H9 (cell line): ENCODE measurements around the gene FLT1. TPM values are rescaled to one million over a fixed set of nuclear protein-coding genes. Genes with fewer than 3 reads are reported as not detected.

Experiments
- DNase-seq: peaks from one replicate; pipeline ENCODE4 v3.0.0-alpha.2; 2017
- H2AFZ ChIP-seq: one replicate; pipeline ENCODE4 v1.6.1; 2013; ENCODE audit warnings: mild to moderate bottlenecking, low read length, control low read depth, moderate library complexity
- H2AK5ac ChIP-seq: 2 replicates; pipeline ENCODE4 v1.6.1; 2013; ENCODE audit warnings: low read length, control low read depth, mixed read lengths; ENCODE audit not compliant: insufficient read length
- H2BK120ac ChIP-seq: one replicate; pipeline ENCODE4 v1.6.1; 2013; ENCODE audit warnings: low read depth, mild to moderate bottlenecking, low read length, control low read depth, inconsistent platforms; ENCODE audit not compliant: poor library complexity, severe bottlenecking
- H2BK12ac ChIP-seq: 2 replicates; pipeline ENCODE4 v1.6.1; 2013; ENCODE audit warnings: low read length, control low read depth, mixed read lengths, low read depth; ENCODE audit not compliant: insufficient read length
- H2BK15ac ChIP-seq: 2 replicates; pipeline ENCODE4 v1.6.1; 2013; ENCODE audit warnings: low read depth, low read length, control low read depth
- H2BK20ac ChIP-seq: one replicate; pipeline ENCODE4 v1.6.1; 2013; ENCODE audit warnings: low read depth, mild to moderate bottlenecking, low read length, control low read depth, inconsistent platforms; ENCODE audit not compliant: poor library complexity, severe bottlenecking
- H2BK5ac ChIP-seq: 2 replicates; pipeline ENCODE4 v1.6.1; 2013; ENCODE audit warnings: low read length, control low read depth, mixed read lengths; ENCODE audit not compliant: insufficient read length
- H3K14ac ChIP-seq: 2 replicates; pipeline ENCODE4 v1.6.1; 2013; ENCODE audit warnings: low read length, control low read depth; ENCODE audit not compliant: insufficient read depth
- H3K18ac ChIP-seq: 2 replicates; pipeline ENCODE4 v1.6.1; 2013; ENCODE audit warnings: low read depth, mild to moderate bottlenecking, mixed read lengths, low read length, control low read depth; ENCODE audit not compliant: insufficient read length
- H3K23ac ChIP-seq: 2 replicates; pipeline ENCODE4 v1.6.1; 2013; ENCODE audit warnings: low read length, control low read depth, mixed read lengths, low read depth; ENCODE audit not compliant: insufficient read length
- H3K23me2 ChIP-seq: 2 replicates; pipeline ENCODE4 v1.6.1; 2013; ENCODE audit warnings: low read depth, mild to moderate bottlenecking, mixed read lengths, low read length, control low read depth; ENCODE audit not compliant: insufficient read length, poor library complexity, severe bottlenecking
- H3K27ac ChIP-seq: 2 replicates; pipeline ENCODE4 v1.5.1; 2013; ENCODE audit warnings: low read length, control low read depth, mixed read lengths, low read depth; ENCODE audit not compliant: insufficient read length
- H3K27me3 ChIP-seq: 2 replicates; pipeline ENCODE4 v1.6.1; 2013; ENCODE audit warnings: low read length, control low read depth, inconsistent platforms; ENCODE audit not compliant: insufficient read depth
- H3K4ac ChIP-seq: 2 replicates; pipeline ENCODE4 v1.6.1; 2013; ENCODE audit warnings: low read depth, mild to moderate bottlenecking, control low read depth, inconsistent platforms, low read length, moderate library complexity
- H3K4me1 ChIP-seq: 2 replicates; pipeline ENCODE4 v1.6.1; 2013; ENCODE audit warnings: low read length, control low read depth, inconsistent platforms; ENCODE audit not compliant: insufficient read depth
- H3K4me2 ChIP-seq: 2 replicates; pipeline ENCODE4 v1.6.1; 2013; ENCODE audit warnings: low read length, control low read depth, mixed read lengths; ENCODE audit not compliant: insufficient read length, insufficient read depth
- H3K56ac ChIP-seq: 2 replicates; pipeline ENCODE4 v1.6.1; 2013; ENCODE audit warnings: low read depth, mild to moderate bottlenecking, mixed read lengths, low read length, control low read depth; ENCODE audit not compliant: insufficient read length
- H3K79me1 ChIP-seq: 2 replicates; pipeline ENCODE4 v1.6.1; 2013; ENCODE audit warnings: low read depth, mild to moderate bottlenecking, moderate library complexity, low read length, control low read depth, inconsistent platforms; ENCODE audit not compliant: insufficient read depth, poor library complexity, severe bottlenecking
- H3K79me2 ChIP-seq: 2 replicates; pipeline ENCODE4 v1.6.1; 2013; ENCODE audit warnings: low read length, control low read depth, inconsistent platforms; ENCODE audit not compliant: insufficient read depth
- H3K9ac ChIP-seq: 2 replicates; pipeline ENCODE4 v1.6.1; 2013; ENCODE audit warnings: low read length, control low read depth, mixed read lengths; ENCODE audit not compliant: insufficient read length; ENCODE audit errors: extremely low read depth
- H3K9me3 ChIP-seq: one replicate; pipeline ENCODE4 v1.6.1; 2013; ENCODE audit warnings: low read depth, low read length, inconsistent platforms; ENCODE audit not compliant: control insufficient read depth
- H3T11ph ChIP-seq: one replicate; pipeline ENCODE4 v1.6.1; 2013; ENCODE audit warnings: mild to moderate bottlenecking, low read length, control low read depth, inconsistent platforms
- H4K20me1 ChIP-seq: one replicate; pipeline ENCODE4 v1.6.1; 2013; ENCODE audit not compliant: control insufficient read depth, insufficient read length, insufficient read depth
- H4K5ac ChIP-seq: 2 replicates; pipeline ENCODE4 v1.6.1; 2013; ENCODE audit warnings: low read depth, mild to moderate bottlenecking, mixed read lengths, low read length, control low read depth; ENCODE audit not compliant: insufficient read length
- H4K8ac ChIP-seq: replicated peaks from 2 replicates; pipeline ENCODE4 v1.6.1; 2013; ENCODE audit warnings: low read length, control low read depth, mixed read lengths, low read depth; ENCODE audit not compliant: insufficient read length
- H4K91ac ChIP-seq: 2 replicates; pipeline ENCODE4 v1.6.1; 2013; ENCODE audit warnings: low read depth, mild to moderate bottlenecking, moderate library complexity, mixed read lengths, low read length, control low read depth; ENCODE audit not compliant: insufficient read length
- H3K27ac Mint-ChIP-seq, 3 experiments: 2 replicates in 2 of 3; 3 replicates in 1 of 3; pipeline ENCODE4 v1.8.0; 2020 to 2021; ENCODE audit warnings: mixed read lengths in 3 of 3, mild to moderate bottlenecking in 1 of 3, moderate library complexity in 1 of 3
- H3K27me3 Mint-ChIP-seq: 2 replicates; pipeline ENCODE4 v1.8.0; 2021; ENCODE audit warnings: low read depth, mild to moderate bottlenecking, moderate library complexity, mixed read lengths
- H3K36me3 Mint-ChIP-seq, 3 experiments: 2 replicates in 2 of 3; 3 replicates in 1 of 3; pipeline ENCODE4 v1.8.0; 2020 to 2021; ENCODE audit warnings: low read depth in 3 of 3, mixed read lengths in 3 of 3; ENCODE audit not compliant: insufficient read depth in 1 of 3
- H3K4me1 Mint-ChIP-seq, 2 experiments: 2 replicates each; pipeline ENCODE4 v1.8.0; 2020; ENCODE audit warnings: mixed read lengths in 2 of 2
- H3K4me3 Mint-ChIP-seq, 2 experiments: 2 replicates in 1 of 2; 3 replicates in 1 of 2; pipeline ENCODE4 v1.8.0; 2020 to 2021; ENCODE audit warnings: mild to moderate bottlenecking in 2 of 2, mixed read lengths in 2 of 2, moderate library complexity in 1 of 2
- H3K9me3 Mint-ChIP-seq, 2 experiments: 2 replicates in 1 of 2; 3 replicates in 1 of 2; pipeline ENCODE4 v1.8.0; 2020; ENCODE audit warnings: mild to moderate bottlenecking in 2 of 2, mixed read lengths in 2 of 2, moderate library complexity in 1 of 2
- CTCF ChIP-seq: fragments of 200-600 bp; sonication (generic); conservative IDR thresholded peaks from 3 replicates; pipeline ENCODE4 v1.8.0; 2021; ENCODE audit warnings: antibody characterized with exemption, mild to moderate bottlenecking
- WGBS: extraction: QIAGEN DNeasy Blood & Tissue Kit; methylation state at CpG from one replicate; pipeline ENCODE4 v1.1.7; 2013; ENCODE audit warnings: missing lambda C conversion rate, low lambda C conversion rate, mixed read lengths; ENCODE audit not compliant: insufficient read length; ENCODE audit errors: extremely low coverage; 5-methylcytosine and 5-hydroxymethylcytosine counted together
- total RNA-seq: library from RNA; stranded (reverse); gene quantifications from 2 replicates; pipeline ENCODE4 v1.2.1, GENCODE V29; 2021

The FLT1 gene
- total RNA-seq, 1 experiment from 2014 or later: 84.1 TPM

DNA sequence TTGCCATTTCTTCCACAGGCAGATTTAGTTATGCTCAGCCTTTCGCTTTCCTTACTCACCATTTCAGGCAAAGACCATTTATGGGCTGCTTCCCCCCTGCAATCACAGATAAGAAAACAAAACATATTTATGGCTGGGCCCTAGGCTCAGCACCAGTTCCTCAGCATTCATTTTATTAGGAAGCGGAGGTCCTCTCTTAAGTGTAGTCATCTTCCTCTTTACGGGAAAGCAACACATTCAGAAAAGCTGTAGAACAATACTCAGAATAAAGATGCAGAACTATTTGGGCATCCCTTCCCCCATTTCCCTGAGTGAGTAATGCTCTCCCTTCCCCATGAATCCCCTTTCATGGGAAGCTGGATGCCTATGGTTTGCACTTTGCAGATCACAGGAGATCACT is 27.9 kb downstream of the FLT1 start:
- Histone ChIP-seq H3K14ac (no peak overlapping the region), H4K91ac (no peak overlapping the region), H2BK15ac (no peak overlapping the region), H2AFZ (no peak overlapping the region), H2BK120ac (no peak overlapping the region), H3K18ac (no peak overlapping the region), H3K9me3 (no peaks in the 10 kb centered on the region), H3K9ac (no peak overlapping the region), H3K23ac (no peak overlapping the region), H4K8ac (no peak overlapping the region), H2BK12ac (no peak overlapping the region), H3T11ph (no peak overlapping the region), H4K5ac (no peak overlapping the region), H3K4me2 (no peak overlapping the region), H3K23me2 (no peaks in the 10 kb centered on the region), H3K27me3 (no peaks in the 10 kb centered on the region), H3K4me1 (peaks cover 5% of the 10 kb centered on the region), H3K79me2 (peaks cover 5% of the 10 kb centered on the region), H2BK20ac (no peak overlapping the region), H2AK5ac (no peak overlapping the region), H3K4ac (no peak overlapping the region), H3K56ac (no peak overlapping the region), H2BK5ac (no peak overlapping the region), H3K27ac (no peak overlapping the region), H4K20me1 (no peaks in the 10 kb centered on the region), H3K79me1 (peaks cover 10% of the 10 kb centered on the region)
- WGBS: no CpG with 5 or more reads among the region's 3 CpGs
- Mint-ChIP-seq H3K36me3 (peaks cover 50 to 82% (median 77%) of the 10 kb centered on the region in 3 experiments), H3K4me1 (peaks cover 29 to 37% of the 10 kb centered on the region in 2 experiments), H3K4me3 (no peak overlapping the region), H3K9me3 (no peaks in the 10 kb centered on the region; a peak in 1 of 5 replicates), H3K27ac (peak overlapping the region in 2 of 3 experiments; percentile 81 to 88; a peak in 3 of 7 replicates), H3K27me3 (no peaks in the 10 kb centered on the region)
- no peak for DNase-seq
- TF ChIP-seq CTCF: no peak
